D721Med (cell line): Measurements from ENCODE around the gene ZSCAN9.

Experiments
- DNase-seq: peaks from one replicate; pipeline ENCODE4 v3.0.0; 2011; ENCODE audit warnings: low spot score; ENCODE audit not compliant: insufficient read length
- FAIRE-seq: peaks from 2 replicates; lab custom pipeline; 2011; peaks lifted over from hg19 to GRCh38; lab: Jason Lieb, UNC
- CTCF ChIP-seq: IDR thresholded peaks from 2 replicates; pipeline ENCODE4 v1.5.1; 2012; ENCODE audit warnings: mild to moderate bottlenecking, control low read depth; ENCODE audit not compliant: insufficient read depth; ENCODE audit errors: missing control alignments

The ZSCAN9 gene

GRCh38 chr6:28281288-28282064, 56.4 kb downstream of the ZSCAN9 start, which contains the start of gene PGBD1:
Gene PGBD1, plus strand, starts transcription at chr6:28281572. Its CDS starts 2,242 bp downstream, at chr6:28283814.
- FAIRE-seq (no peak), DNase-seq (peak; percentile 41)
- TF ChIP-seq CTCF: no peak

GRCh38 chr6:28282926-28283325, 57.9 kb downstream of the ZSCAN9 start:
- DNase-seq (no peak), FAIRE-seq (no peak)
- TF ChIP-seq CTCF: no peak
